ENCODE data around the gene GFER. TPM values are rescaled to one million over a fixed set of nuclear protein-coding genes. Genes with fewer than 3 reads are reported as not detected.
"Not testable (repeated sequence)": the region's sequence is repeated elsewhere in the genome, so short reads cannot be mapped to it uniquely, and the experiment has no call there.

GFER gene
- total RNA-seq, 1 experiment from 2014 or later, result 85.5 TPM

DNA sequence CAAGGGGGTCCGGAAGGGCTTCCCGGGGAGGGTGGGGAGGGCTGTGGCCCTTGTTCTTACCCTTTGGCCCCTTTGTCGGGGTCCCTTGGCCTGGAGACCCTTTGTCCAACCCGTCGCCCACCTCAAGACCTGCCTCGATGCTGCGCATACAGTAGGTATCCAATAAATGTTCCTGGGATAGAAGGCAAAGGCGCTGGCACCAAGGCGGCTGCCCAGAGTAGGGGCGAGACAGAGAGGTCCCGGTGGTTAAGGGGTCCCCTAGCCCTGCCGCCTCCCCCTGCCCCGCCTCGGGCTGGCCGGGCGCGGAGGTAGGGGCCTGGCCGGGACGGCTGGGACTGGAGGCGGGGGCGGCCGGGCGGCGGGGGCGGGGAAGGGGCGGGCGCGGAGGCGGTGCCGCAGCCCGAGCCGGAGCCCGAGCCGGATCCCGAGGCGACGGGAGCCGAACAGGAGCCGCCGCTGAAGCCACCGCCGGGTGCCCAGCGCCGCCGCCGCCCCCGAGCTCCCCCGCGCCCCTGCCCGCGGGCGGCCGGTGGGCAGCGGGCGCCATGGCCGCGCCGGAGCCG lies 42.5 kb downstream of the GFER start, which contains the start of gene NHERF2:
NHERF2 (plus strand) TSS at position 442 of the 563 bp plus-strand sequence; CDS start at position 546, 104 bp downstream.
- no peak for DNase-seq (ENCODE audit: low read depth)

DNA sequence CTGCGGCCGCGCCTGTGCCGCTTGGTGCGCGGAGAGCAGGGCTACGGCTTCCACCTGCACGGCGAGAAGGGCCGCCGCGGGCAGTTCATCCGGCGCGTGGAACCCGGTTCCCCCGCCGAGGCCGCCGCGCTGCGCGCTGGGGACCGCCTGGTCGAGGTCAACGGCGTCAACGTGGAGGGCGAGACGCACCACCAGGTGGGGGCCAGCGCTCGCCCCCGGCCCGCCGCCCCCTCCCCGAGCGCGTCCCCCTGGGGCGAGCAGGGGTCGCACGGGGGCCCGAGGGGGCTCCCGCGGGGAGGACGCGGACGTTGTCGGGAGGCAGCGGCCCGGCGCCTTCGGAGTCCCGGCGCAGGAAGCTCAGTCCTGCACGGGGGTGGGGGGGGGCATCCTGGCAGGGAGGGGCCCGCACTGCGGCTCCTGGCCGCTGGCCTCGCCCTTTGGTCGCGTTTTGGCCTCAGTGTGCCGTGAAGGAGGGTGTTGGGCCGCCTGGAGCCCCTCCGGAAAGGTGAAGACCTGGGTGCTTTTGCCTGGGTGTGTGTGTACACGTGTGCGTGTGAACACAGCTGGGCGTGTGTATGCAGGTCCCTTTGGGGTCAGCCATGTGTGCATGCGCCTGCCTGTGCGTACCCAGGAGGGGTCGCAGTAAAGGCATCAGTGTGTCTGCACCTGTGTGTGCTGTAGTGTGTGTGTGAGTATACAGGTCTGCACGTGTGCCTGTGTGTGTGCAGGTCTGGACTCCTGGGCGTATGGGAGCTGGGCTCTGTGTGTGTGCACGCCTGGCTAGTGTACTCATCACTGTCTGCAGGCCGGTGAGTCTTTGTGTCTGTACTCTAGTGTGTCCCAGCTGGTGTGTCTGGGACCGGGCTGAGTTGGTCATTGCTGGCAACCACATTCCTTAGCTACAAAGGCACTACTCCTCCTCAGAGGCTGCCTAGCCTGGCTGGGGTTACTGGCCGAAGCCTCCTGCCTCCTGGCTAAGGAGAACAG lies 43.3 kb downstream of the GFER start:
- peak; percentile 54 for DNase-seq (ENCODE audit: low read depth)

DNA sequence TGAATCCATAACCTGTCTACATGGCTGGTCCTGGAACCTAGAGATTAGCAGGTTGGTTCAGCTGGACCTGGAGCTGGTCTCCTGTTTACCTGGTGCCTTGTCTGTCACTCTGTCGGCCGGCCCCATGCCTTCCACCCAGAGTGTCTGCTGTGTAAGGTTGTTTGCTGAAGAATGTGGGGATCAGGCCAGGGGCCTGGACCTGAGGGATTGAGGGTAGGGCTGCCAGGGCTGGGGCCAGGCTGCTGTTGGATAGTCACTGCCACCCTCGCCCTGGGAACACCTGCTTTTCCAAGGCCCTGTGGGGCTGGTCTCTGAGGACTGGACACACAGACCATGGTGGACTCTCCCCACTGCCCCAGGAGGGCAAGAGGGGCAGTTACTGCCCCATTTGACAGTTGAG lies 44.2 kb downstream of the GFER start:
- DNase-seq (ENCODE audit: low read depth), result no peak

DNA sequence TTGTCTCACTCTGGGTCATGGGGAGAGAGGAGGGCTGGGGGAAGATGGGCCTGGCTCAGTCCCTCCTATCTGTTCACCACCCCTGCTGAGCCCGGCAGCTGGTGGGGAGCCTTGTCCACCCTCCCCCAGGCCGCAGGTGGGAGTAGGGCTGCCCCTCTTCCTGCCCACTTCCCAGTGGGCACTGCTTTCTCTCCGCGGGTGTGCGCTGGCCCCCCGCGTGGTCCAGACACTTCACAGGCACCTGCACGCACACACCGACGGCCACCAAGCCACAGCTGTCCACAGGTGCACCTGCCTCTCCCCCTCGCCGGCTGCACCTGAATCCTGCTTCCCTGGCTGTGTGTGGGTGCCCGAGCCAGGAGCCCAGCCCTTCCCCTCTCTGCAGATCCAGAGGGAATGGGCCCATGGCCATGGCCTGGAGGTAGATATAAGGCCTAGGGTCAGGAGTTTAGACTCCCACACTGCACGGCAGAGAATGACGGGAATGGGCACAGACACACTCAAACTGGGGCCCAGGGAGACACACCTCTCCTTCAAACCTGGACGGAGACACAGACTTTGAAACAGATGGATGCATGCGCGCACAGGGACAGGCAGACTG lies 44.7 kb downstream of the GFER start:
- no peak for DNase-seq (ENCODE audit: low read depth)

DNA sequence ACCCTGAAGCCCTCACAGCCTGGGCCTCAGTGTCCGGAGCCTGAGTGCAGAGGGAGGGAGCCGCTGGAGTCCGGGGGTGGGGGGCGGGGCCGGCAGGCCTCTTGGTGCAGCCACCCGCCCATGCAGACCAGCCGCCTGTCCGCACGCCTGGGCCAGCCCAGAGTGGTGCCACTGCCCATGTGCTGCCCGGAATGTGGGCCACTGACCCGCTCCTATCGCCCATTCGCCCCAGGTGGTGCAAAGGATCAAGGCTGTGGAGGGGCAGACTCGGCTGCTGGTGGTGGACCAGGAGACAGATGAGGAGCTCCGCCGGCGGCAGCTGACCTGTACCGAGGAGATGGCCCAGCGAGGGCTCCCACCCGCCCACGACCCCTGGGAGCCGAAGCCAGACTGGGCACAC lies 45.4 kb downstream of the GFER start:
- no peak for DNase-seq (ENCODE audit: low read depth)

DNA sequence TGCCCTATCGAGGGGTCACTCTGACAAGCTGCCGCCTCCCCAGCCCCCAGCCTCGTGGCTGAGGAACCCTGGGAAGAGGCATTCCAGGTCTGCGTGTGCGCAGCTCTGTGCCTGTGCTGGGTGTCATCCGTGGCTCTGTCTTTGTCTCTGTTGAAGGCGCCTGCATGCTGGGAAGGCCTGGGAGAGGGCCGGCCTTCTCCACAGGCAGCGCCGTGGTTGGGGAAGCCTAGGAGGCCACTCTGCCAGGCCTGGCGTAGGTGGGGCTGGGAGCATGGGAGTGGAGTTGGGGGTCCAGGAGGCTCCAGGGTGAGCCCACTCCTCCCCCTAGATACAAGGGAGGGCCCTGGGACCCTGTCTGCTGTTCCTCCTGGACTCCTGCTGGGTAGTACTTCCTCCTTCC lies 46.0 kb downstream of the GFER start:
- DNase-seq (ENCODE audit: low read depth), result no peak

DNA sequence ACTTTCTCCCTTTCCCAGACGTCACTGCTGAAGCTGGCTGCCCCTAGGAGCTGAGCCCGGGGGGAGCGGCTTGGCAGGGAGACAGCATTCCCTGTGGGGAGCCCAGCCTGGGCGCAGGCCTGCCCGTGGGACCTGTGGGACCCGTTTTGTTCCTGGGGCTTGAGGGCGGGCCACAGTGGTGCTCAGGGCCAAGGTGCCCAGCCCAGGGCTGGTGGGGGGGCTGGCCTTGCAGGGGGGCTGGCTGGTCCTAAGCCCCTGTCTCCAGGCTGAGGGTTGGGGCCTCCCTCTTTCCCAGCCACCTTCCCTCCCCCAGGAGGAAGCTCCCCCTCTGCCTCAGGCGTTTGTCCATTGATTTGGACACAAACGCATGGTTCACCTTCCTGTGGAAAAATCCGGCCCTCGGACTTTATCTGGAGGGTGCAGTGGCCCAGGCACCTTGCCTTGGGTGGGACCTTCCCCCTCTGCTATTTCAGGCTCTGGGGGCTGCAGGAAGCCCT lies 47.1 kb downstream of the GFER start:
- DNase-seq (ENCODE audit: low read depth), result no peak

DNA sequence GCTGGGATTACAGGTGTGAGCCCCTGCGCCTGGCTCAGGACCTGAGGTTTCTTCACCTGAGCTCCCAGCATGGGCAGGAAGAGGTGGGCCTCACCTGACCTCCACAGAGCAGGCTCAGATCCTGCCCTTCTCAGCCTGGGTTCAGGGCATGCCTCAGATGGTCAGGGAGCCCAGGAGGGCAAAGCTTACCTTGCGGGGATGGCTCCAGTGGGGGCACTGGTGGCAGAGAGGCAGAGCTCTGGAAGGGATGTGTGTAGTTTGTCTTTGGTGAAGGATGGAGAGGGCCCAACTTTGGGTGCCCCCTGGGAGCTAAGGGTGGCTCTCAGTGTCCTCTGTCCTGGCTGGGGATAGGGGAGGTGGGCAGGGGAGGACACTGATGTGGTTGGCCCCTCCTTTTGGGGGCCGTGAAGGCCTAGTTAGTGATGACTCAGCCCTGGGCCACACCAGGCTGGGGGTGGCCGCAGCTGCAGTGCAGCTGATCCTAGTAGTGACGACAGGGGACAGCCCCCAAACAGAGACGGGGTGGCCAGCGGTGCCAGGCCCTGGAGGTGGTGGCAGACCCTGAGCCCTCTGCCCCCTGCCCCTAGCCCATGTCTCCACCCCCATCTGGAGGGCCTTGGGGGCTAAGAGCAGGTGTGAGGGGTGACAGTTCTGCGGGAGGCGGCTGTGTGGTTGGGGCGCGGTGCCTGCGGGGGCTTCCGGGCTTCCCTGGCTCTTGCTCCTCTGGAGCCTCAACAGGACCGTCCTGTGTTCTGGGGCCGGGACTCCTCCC lies 48.5 kb downstream of the GFER start:
- no peak for DNase-seq (ENCODE audit: low read depth)

DNA sequence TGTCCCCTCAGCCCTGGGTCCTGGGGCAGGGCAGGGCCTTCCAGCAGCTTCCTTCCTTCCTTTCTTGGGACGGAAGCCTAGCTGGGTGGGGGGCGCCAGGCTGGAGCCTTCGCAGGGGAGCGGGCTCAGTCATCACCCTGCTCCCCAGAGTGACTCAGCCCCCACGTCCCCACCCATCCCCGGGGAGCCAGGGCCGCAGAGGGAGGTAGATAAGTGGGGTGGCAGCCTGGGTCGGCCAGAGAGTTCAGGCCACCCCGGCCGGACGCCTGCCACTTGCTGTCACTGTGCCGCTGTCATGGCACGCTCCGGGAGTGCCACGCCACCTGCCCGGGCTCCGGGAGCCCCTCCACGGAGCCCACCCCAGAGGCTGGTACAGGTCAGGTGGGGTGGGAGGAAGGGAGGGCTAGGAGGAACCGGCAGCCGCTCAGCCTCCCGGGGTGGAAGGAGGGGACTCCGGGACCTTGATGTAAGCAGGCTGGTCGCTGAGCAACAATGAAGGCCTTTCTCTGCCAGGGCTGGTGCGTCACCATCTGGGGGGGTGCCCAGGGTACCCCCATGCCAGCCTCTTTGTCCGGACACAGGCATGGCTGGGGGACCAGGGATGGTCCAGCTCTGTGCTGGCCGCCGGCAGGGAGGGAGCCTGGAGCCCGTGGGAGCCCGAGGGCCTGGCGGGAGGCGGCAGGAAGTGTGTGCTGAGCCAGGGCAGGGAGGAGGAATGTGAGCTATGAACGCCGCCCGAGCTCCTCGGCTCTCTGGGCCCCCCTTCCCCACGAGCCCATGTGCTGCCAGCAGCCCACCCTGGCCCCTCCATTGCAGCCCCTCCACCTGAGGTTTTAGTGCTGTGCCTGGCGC lies 49.3 kb downstream of the GFER start:
- DNase-seq (ENCODE audit: low read depth), result peak; percentile 73

DNA sequence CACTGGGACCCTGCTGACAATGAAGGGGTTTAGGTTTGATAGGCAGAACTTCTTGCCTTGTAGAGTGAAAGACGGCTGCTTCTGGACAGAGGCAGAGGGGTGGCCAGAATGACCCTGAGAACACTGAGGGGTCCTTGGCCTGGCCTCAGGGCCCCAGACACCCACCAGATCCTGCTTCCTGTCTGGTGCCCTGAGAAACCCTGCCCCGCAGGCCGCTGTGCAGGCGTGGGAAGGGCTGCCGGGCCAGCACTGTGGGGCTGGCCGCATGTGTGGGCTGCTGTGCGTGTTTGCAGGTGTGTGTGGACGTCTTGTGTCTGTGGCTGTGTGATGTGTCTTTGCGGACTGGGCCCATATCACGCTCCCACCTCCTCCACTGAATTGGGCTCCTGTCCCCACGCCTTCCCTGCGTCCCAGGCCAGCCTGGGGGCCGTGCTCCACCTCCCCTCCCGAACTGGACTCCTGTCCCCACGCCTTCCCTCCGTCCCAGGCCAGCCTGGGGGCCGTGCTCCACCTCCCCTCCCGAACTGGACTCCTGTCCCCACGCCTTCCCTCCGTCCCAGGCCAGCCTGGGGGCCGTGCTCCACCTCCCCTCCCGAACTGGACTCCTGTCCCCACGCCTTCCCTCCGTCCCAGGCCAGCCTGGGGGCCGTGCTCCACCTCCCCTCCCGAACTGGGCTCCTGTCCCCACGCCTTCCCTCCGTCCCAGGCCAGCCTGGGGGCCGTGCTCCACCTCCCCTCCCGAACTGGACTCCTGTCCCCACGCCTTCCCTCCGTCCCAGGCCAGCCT lies 50.1 kb downstream of the GFER start:
- DNase-seq (ENCODE audit: low read depth), result not testable (repeated sequence)

DNA sequence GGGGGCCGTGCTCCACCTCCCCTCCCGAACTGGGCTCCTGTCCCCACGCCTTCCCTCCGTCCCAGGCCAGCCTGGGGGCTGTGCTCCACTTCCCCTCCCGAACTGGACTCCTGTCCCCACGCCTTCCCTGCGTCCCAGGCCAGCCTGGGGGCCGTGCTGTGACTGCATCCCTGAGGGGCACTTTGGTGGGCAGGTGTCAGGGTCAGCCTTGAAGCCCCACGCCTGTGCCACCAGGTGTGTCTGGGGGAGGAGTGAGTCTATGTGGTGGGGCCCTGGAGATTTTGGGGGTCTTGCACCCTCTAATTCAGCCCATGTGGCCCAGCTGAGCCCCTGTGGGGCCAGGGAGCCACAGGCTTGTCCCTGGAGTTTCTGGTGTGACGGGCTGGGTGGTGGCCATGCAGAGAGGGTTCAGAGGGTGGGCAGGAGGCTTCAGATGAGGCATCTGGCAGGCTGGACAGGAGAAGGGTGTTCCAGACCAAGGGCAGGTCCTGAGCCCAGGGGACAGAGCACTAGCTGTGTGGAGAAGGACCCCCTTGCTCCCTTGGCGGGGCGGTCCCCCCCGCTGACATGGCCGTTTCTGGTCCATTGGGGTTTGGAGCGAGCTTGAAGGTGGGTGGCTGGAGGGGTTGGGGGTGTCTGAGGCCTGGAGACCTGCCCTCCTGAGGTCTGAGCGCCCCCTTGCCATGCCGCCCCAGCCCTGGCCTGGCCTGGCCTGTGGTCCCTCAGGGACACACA lies 50.9 kb downstream of the GFER start:
- DNase-seq (ENCODE audit: low read depth), result no peak

DNA sequence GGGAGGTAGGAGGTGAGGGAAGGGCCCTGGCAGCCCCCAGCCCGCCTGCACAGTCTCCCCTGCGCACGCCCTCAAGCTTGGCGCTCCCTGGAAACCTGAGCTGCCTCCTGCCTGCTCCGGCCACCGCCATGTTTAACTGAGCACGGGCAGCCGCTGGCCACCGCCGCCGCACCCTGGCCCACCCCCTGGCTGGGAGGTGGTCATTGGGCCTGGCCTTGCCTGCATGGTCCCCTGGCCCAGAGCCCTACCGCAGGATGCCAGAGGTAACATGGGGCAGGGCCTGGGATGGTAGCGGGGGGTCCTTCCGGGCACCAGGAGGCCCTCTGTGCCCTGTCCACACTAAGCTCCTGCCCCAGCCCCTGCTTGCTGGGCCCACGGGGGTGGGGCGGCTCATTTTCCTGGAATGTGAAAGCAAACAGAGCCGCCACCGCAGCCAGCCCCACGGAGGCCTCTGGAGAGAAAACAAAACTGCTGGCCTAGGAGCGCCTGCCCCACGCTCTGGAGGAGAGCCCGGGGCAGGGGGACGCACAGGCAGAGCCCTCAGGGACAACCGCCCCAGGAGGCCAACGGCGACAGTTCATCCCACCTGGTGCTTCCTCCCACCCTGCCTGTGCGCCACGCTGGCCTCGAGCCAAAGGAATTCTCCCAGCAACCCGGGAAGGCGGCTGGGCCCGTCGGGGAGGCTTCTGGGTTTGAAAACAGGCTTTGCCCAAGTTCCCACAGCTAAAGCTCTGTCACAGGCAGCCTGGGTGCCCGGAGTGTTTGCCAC lies 51.6 kb downstream of the GFER start:
- DNase-seq (ENCODE audit: low read depth), result peak; percentile 90

DNA sequence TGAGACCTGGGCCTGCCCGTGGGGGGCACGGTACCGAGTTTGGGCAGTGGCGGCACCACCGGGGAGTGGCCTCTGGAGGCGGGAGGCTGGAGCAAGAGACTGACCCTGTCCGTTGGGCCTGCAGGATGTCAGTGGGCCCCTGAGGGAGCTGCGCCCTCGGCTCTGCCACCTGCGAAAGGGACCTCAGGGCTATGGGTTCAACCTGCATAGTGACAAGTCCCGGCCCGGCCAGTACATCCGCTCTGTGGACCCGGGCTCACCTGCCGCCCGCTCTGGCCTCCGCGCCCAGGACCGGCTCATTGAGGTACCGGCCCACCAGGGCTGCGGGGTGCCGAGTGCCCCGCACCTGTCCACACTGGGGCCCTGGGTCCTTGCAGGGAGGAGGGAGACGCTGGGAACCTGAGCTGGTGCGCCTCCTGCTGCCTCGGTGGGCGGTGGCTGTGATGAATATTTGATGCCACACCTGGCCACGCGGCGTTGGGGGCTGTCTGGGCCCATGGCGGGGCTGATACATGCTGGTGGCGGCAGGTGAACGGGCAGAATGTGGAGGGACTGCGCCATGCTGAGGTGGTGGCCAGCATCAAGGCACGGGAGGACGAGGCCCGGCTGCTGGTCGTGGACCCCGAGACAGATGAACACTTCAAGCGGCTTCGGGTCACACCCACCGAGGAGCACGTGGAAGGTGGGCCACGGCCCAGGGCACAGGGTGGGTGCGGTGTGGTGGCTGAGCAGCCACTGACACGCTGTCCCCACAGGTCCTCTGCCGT lies 52.4 kb downstream of the GFER start:
- DNase-seq (ENCODE audit: low read depth), result no peak

DNA sequence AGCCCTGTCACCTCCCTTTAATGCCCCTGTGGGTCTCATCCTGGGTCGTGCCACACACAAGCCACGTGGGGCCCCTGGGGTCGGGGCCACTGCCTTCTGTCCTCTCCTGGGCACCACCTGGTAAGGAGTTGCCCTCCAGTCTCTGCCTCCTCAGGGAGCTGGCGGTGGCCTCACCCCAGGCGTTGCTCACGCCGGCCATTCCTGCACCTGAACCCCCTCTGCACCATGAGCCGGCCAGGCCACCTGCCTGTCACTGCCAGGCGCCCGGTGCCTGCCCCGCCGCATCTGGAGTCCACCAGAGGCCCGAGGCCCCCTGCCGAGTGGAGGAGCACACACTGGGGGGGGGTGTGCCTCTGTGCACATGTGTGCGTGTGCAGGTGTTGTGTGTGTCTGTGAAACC lies 53.1 kb downstream of the GFER start:
- DNase-seq (ENCODE audit: low read depth), result no peak
